ENCODE measurements around the gene KRTAP5-11. TPM values are rescaled to one million over a fixed set of nuclear protein-coding genes. Genes with fewer than 3 reads are reported as not detected.

KRTAP5-11 gene, protein sequence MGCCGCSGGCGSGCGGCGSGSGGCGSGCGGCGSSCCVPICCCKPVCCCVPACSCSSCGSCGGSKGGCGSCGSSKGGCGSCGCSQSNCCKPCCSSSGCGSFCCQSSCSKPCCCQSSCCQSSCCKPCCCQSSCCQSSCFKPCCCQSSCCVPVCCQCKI
- not detected in 5 replicates for total RNA-seq (2022; extraction: Qiagen RNA extraction)

GRCh38 chr11:71582309-71582895 lies at the start of gene KRTAP5-11:
Gene KRTAP5-11, minus strand, starts transcription at chr11:71582875. Its CDS starts 38 bp downstream, at chr11:71582837.

GRCh38 chr11:71565263-71565662 lies 17.4 kb downstream of the KRTAP5-11 start, which contains the start of gene KRTAP5-10:
Gene KRTAP5-10, plus strand, starts transcription at chr11:71565563. Its CDS starts 25 bp downstream, at chr11:71565588.

DNA sequence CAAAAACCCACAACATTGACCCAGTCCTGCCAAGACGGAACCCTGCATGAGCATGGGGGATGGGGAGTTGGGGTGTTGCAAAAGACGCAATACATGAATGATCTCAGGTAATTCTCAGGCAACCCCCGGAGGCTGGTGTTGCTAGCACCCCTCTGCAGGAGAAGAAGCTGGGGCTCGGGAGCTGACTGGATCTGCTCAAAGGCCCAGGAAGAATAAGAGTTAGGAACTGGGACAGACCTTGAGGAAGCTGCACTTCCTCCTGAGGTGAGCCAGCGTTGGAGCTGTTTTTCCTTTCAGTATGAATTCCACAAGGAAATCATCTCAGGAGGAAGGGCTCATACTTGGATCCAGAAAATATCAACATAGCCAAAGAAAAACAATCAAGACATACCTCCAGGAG lies 34.6 kb downstream of the KRTAP5-11 start, which contains the start of gene KRTAP5-9:
Gene KRTAP5-9 (plus strand): TSS at position 301 of the 400 bp plus-strand sequence. CDS start 238 bp downstream, outside the sequence.

DNA sequence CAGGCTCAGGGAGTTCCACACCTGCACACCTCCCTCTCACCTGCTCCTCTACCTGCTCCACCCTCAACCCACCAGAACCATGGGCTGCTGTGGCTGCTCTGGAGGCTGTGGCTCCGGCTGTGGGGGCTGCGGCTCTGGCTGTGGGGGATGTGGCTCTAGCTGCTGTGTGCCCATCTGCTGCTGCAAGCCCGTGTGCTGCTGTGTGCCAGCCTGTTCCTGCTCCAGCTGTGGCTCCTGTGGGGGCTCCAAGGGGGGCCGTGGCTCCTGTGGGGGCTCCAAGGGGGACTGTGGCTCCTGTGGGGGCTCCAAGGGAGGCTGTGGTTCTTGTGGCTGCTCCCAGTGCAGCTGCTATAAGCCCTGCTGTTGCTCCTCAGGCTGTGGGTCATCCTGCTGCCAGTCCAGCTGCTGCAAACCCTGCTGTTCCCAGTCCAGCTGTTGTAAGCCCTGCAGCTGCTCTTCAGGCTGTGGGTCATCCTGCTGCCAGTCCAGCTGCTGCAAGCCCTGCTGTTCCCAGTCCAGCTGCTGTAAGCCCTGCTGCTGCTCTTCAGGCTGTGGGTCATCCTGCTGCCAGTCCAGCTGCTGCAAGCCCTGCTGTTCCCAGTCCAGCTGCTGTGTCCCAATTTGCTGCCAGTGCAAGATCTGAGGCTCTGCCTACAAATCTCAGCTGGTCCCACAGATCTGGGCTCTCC lies 44.6 kb downstream of the KRTAP5-11 start, which contains the start of gene KRTAP5-8:
Gene KRTAP5-8 (plus strand): TSS at position 49 of the 689 bp plus-strand sequence. CDS start 31 bp downstream, at position 80.

Other genes with a start within 250 kb of the KRTAP5-11 start
- 41.9 to 51.9 TPM (median 51.1 TPM) in 5 replicates for gene DHCR7, start 134.5 kb downstream of the KRTAP5-11 start, total RNA-seq (2022; extraction: Qiagen RNA extraction)
- 37.5 to 50.3 TPM (median 48.7 TPM) in 5 replicates for gene NADSYN1, start 129.7 kb downstream of the KRTAP5-11 start, total RNA-seq (2022; extraction: Qiagen RNA extraction)
- not detected in 5 replicates for gene KRTAP5-7, start 55.6 kb downstream of the KRTAP5-11 start, total RNA-seq (2022; extraction: Qiagen RNA extraction)
- gene KRTAP5-8, start 44.9 kb downstream of the KRTAP5-11 start, total RNA-seq (2022; extraction: Qiagen RNA extraction), result 0.12 TPM in 1 of 5 replicates, not detected in the others
- gene KRTAP5-9, start 34.5 kb downstream of the KRTAP5-11 start, total RNA-seq (2022; extraction: Qiagen RNA extraction), result 0.10 TPM in 1 of 5 replicates, not detected in the others
- gene KRTAP5-10, start 17.3 kb downstream of the KRTAP5-11 start, total RNA-seq (2022; extraction: Qiagen RNA extraction), result not detected in 5 replicates